AG09319 (cell line): ENCODE results near the gene MANF.

Experiments
- DNase-seq: peaks from one replicate; pipeline ENCODE4 v3.0.0-alpha.2; 2010; ENCODE audit warnings: low read depth; ENCODE audit errors: extremely low read depth
- CTCF ChIP-seq: IDR thresholded peaks from 2 replicates; pipeline ENCODE4 v1.5.1; 2011; ENCODE audit warnings: low read depth, mild to moderate bottlenecking, inconsistent platforms, low read length, moderate library complexity

The MANF gene

GRCh38 chr3:51343918-51344687 is 41.0 kb upstream of the MANF start:
- DNase-seq, result peak; percentile 46
- TF ChIP-seq CTCF, result no peak

- no peak for TF ChIP-seq CTCF
- no peak for DNase-seq
These were observed 34.3 kb upstream of the MANF start for GRCh38 chr3:51350751-51351150.

- TF ChIP-seq CTCF, result no peak
- no peak for DNase-seq
These were observed 32.0 kb upstream of the MANF start for GRCh38 chr3:51353131-51353530.

GRCh38 chr3:51353691-51354090 is 31.4 kb upstream of the MANF start:
- no peak for TF ChIP-seq CTCF
- DNase-seq, result no peak

GRCh38 chr3:51354172-51354571 is 30.9 kb upstream of the MANF start:
- no peak for TF ChIP-seq CTCF
- DNase-seq, result no peak

GRCh38 chr3:51354731-51355615 is 30.1 kb upstream of the MANF start:
- TF ChIP-seq CTCF, result no peak
- no peak for DNase-seq
